Activated CD8-positive, alpha-beta T cell treated with anti-CD3 and anti-CD28 coated beads for 36 hours (primary cell): Measurements from ENCODE around the gene TBX21. TPM values are rescaled to one million over a fixed set of nuclear protein-coding genes. Genes with fewer than 3 reads are reported as not detected.

Experiments used
- ATAC-seq: fragments of 200-7000 bp; cut with Tn5 transposase; one replicate; pipeline ENCODE4 v1.10.0; 2021; ENCODE audit warnings: mild to moderate bottlenecking, moderate library complexity
- CTCF ChIA-PET: fragments of 350-600 bp; sonication (Branson Sonifier 250); formaldehyde crosslinking; loops from one replicate; lab custom pipeline; 2021; ENCODE audit warnings: antibody characterized with exemption; lab: Charles Lee
- POLR2A ChIA-PET: fragments of 350-600 bp; sonication (Branson Sonifier 250); formaldehyde crosslinking; loops from one replicate; lab custom pipeline; 2021; ENCODE audit warnings: antibody characterized with exemption; lab: Charles Lee
- DNase-seq: peaks from one replicate; pipeline ENCODE4 v3.0.0-alpha.2; 2020
- H3K27ac Mint-ChIP-seq: one replicate; pipeline ENCODE4 v1.8.0; 2021; ENCODE audit warnings: mild to moderate bottlenecking, mixed read lengths
- H3K27me3 Mint-ChIP-seq: one replicate; pipeline ENCODE4 v1.8.0; 2021; ENCODE audit warnings: mixed read lengths
- H3K36me3 Mint-ChIP-seq: one replicate; pipeline ENCODE4 v1.8.0; 2021; ENCODE audit warnings: low read depth, mixed read lengths
- H3K4me1 Mint-ChIP-seq: one replicate; pipeline ENCODE4 v1.8.0; 2021; ENCODE audit warnings: low read depth, mixed read lengths
- H3K4me3 Mint-ChIP-seq: one replicate; pipeline ENCODE4 v1.8.0; 2021; ENCODE audit warnings: mild to moderate bottlenecking, moderate library complexity, mixed read lengths
- H3K9me3 Mint-ChIP-seq: one replicate; pipeline ENCODE4 v1.8.0; 2021; ENCODE audit warnings: mixed read lengths
- CTCF ChIP-seq: fragments of 200-600 bp; IDR thresholded peaks from one replicate; pipeline ENCODE4 v1.8.0; 2022; ENCODE audit warnings: antibody characterized with exemption, mild to moderate bottlenecking
- intact Hi-C: fragments of 100-400 bp; cut with micrococcal nuclease; formaldehyde crosslinking; loops from one replicate; pipeline ENCODE4 v1.10.0; 2022
- total RNA-seq, 2 experiments: library from RNA; stranded (reverse); gene quantifications; one replicate each; pipeline ENCODE4 v1.2.3, GENCODE V29; 2021

TBX21 gene
- total RNA-seq, 2 experiments from 2014 or later = 53.0 to 56.9 TPM

- no peak for TF ChIP-seq CTCF
- H3K4me3 Mint-ChIP-seq = no peak overlapping the region
- POLR2A ChIA-PET = interaction anchor here (0.6 to 27.1 kb wide), 8 partner anchors 9 to 210 kb away, joined by 3 to 493 read pairs (median 17); partner anchors contain the start of genes KPNB1, PNPO and TBKBP1
- no peak for ATAC-seq
- intact Hi-C loops = loop anchor here (5.0 kb wide), 1 partner anchor 34 kb away; no protein-coding TSS in a partner anchor
- DNase-seq = no peak
- peaks cover 59% of the 10 kb centered on the region for H3K4me1 Mint-ChIP-seq
- H3K9me3 Mint-ChIP-seq = no peaks in the 10 kb centered on the region
- H3K27me3 Mint-ChIP-seq = no peaks in the 10 kb centered on the region
- H3K27ac Mint-ChIP-seq = peak overlapping the region; percentile 61
- CTCF ChIA-PET = interaction anchor here (1.0 to 18.4 kb wide), 8 partner anchors 9 to 164 kb away, joined by 3 to 424 read pairs (median 12); partner anchors contain the start of gene TBKBP1
- H3K36me3 Mint-ChIP-seq = peaks cover 27% of the 10 kb centered on the region
Measured at GRCh38 chr17:47731396-47731795, 1.6 kb upstream of the TBX21 start.

GRCh38 chr17:47732399-47733046 lies 513 bp upstream of the TBX21 start:
- TF ChIP-seq CTCF = no peak
- no peaks in the 10 kb centered on the region for H3K27me3 Mint-ChIP-seq
- CTCF ChIA-PET = interaction anchor here (0.7 to 18.4 kb wide), 16 partner anchors 8 to 109 kb away, joined by 3 to 424 read pairs (median 4); partner anchors contain the start of genes SCRN2 and TBKBP1
- H3K4me3 Mint-ChIP-seq = peak overlapping the region; percentile 78
- peak overlapping the region; percentile 88 for H3K27ac Mint-ChIP-seq
- ATAC-seq (peak; percentile 1), DNase-seq (no peak)
- peaks cover 60% of the 10 kb centered on the region for H3K4me1 Mint-ChIP-seq
- intact Hi-C loops = loop anchor here (2.0 to 5.0 kb wide), 2 partner anchors 14 to 35 kb away; no protein-coding TSS in a partner anchor
- peaks cover 36% of the 10 kb centered on the region for H3K36me3 Mint-ChIP-seq
- POLR2A ChIA-PET = interaction anchor here (0.7 to 27.1 kb wide), 13 partner anchors 8 to 83 kb away, joined by 3 to 493 read pairs (median 6); partner anchors contain the start of genes KPNB1 and TBKBP1
- no peaks in the 10 kb centered on the region for H3K9me3 Mint-ChIP-seq

- no peaks in the 10 kb centered on the region for H3K27me3 Mint-ChIP-seq
- TF ChIP-seq CTCF = no peak
- ChIA-PET CTCF (interaction anchor here (0.7 to 18.4 kb wide), 12 partner anchors 9 to 107 kb away, joined by 3 to 424 read pairs (median 4); partner anchors contain the start of genes SCRN2 and TBKBP1), POLR2A (interaction anchor here (1.0 to 27.1 kb wide), 8 partner anchors 9 to 84 kb away, joined by 5 to 493 read pairs (median 12); partner anchors contain the start of genes KPNB1 and TBKBP1)
- no peaks in the 10 kb centered on the region for H3K9me3 Mint-ChIP-seq
- peak overlapping the region; percentile 97 for H3K27ac Mint-ChIP-seq
- H3K36me3 Mint-ChIP-seq = peaks cover 42% of the 10 kb centered on the region
- peak overlapping the region; percentile 91 for H3K4me3 Mint-ChIP-seq
- DNase-seq = peak; percentile 39
- peaks cover 55% of the 10 kb centered on the region for H3K4me1 Mint-ChIP-seq
- ATAC-seq = no peak
- intact Hi-C loops = loop anchor here (2.0 to 5.0 kb wide), 2 partner anchors 15 to 37 kb away; no protein-coding TSS in a partner anchor
Measured at GRCh38 chr17:47733674-47734410, 806 bp downstream of the TBX21 start.

- intact Hi-C loops = no loop called here
- POLR2A ChIA-PET = interaction anchor here (0.9 to 27.1 kb wide), 10 partner anchors 10 to 86 kb away, joined by 3 to 493 read pairs (median 4); partner anchors contain the start of genes KPNB1 and TBKBP1
- Mint-ChIP-seq H3K36me3 (peaks cover 48% of the 10 kb centered on the region), H3K4me1 (peaks cover 49% of the 10 kb centered on the region), H3K27me3 (no peaks in the 10 kb centered on the region), H3K4me3 (peak overlapping the region; percentile 91), H3K27ac (peak overlapping the region; percentile 97), H3K9me3 (no peaks in the 10 kb centered on the region)
- TF ChIP-seq CTCF = no peak
- DNase-seq (no peak), ATAC-seq (no peak)
- CTCF ChIA-PET = interaction anchor here (1.4 to 18.4 kb wide), 4 partner anchors 10 to 34 kb away, joined by 3 to 424 read pairs (median 24); partner anchors contain the start of gene TBKBP1
Measured at GRCh38 chr17:47735139-47735464, 2.1 kb downstream of the TBX21 start.
